Caco-2 (cell line): ENCODE measurements around the gene ATG101. TPM values are rescaled to one million over a fixed set of nuclear protein-coding genes. Genes with fewer than 3 reads are reported as not detected.

Experiments
- BruUV-seq: library from RNA; stranded (reverse); fragments of 400-500 nt; replicated peaks from 2 replicates; lab custom pipeline; 2021; lab: Mats Ljungman, UMichigan
- CTCF ChIA-PET: fragments of 300-600 bp; sonication (Branson Sonifier 250); formaldehyde crosslinking; loops from one replicate; lab custom pipeline; 2022; ENCODE audit warnings: antibody characterized with exemption; lab: Charles Lee
- POLR2A ChIA-PET: fragments of 300-600 bp; sonication (Branson Sonifier 250); formaldehyde crosslinking; loops from one replicate; lab custom pipeline; 2022; ENCODE audit warnings: antibody characterized with exemption; lab: Charles Lee
- DNase-seq, 2 experiments: peaks; one replicate each; pipeline versions ENCODE4 v3.0.0 to v3.0.0-alpha.2; 2020 to 2022
- H3K27me3 ChIP-seq: replicated peaks from 2 replicates; pipeline ENCODE4 v1.6.0; 2011; ENCODE audit warnings: low read length; ENCODE audit not compliant: control insufficient read depth, insufficient read depth
- H3K36me3 ChIP-seq: 2 replicates; pipeline ENCODE4 v1.5.1; 2011; ENCODE audit warnings: low read length; ENCODE audit not compliant: control insufficient read depth, insufficient read depth
- H3K4me1 ChIP-seq: fragments of 250-450 bp; sonication (Bioruptor Pico); 2 replicates; pipeline ENCODE4 v1.5.1; 2020; ENCODE audit warnings: mild to moderate bottlenecking
- H3K4me3 ChIP-seq: 2 replicates; pipeline ENCODE4 v1.5.1; 2011; ENCODE audit warnings: low read depth, mild to moderate bottlenecking, control low read depth, low read length
- H3K9me3 ChIP-seq: fragments of 250-450 bp; sonication (Bioruptor Pico); 2 replicates; pipeline ENCODE4 v1.5.1; 2020; ENCODE audit warnings: mild to moderate bottlenecking, moderate library complexity
- H3K27ac Mint-ChIP-seq: one replicate; pipeline ENCODE4 v1.8.0; 2022; ENCODE audit warnings: mixed read lengths; ENCODE audit not compliant: unreplicated experiment
- H3K27me3 Mint-ChIP-seq: one replicate; pipeline ENCODE4 v1.8.0; 2022; ENCODE audit warnings: mixed read lengths; ENCODE audit not compliant: insufficient read depth, unreplicated experiment
- H3K36me3 Mint-ChIP-seq: one replicate; pipeline ENCODE4 v1.8.0; 2022; ENCODE audit warnings: mild to moderate bottlenecking, mixed read lengths; ENCODE audit not compliant: insufficient read depth, unreplicated experiment
- H3K4me1 Mint-ChIP-seq: one replicate; pipeline ENCODE4 v1.8.0; 2022; ENCODE audit warnings: low read depth, mixed read lengths; ENCODE audit not compliant: unreplicated experiment
- H3K4me3 Mint-ChIP-seq: one replicate; pipeline ENCODE4 v1.8.0; 2022; ENCODE audit warnings: mild to moderate bottlenecking, moderate library complexity, mixed read lengths; ENCODE audit not compliant: unreplicated experiment
- H3K9me3 Mint-ChIP-seq: one replicate; pipeline ENCODE4 v1.8.0; 2022; ENCODE audit warnings: mixed read lengths; ENCODE audit not compliant: unreplicated experiment
- CTCF ChIP-seq, 2 experiments: fragments of 200-600 bp in 1 of 2; IDR thresholded peaks; 1 replicate in 1 of 2; 2 replicates in 1 of 2; pipeline versions ENCODE4 v1.5.1 to v1.8.0; 2011 to 2022; ENCODE audit warnings: antibody characterized with exemption in 1 of 2, control low read depth in 1 of 2, inconsistent platforms in 1 of 2, low read depth in 1 of 2, low read length in 1 of 2, mild to moderate bottlenecking in 1 of 2, moderate library complexity in 1 of 2; ENCODE audit not compliant: insufficient read depth in 1 of 2, severe bottlenecking in 1 of 2, unreplicated experiment in 1 of 2
- intact Hi-C: fragments of 100-400 bp; cut with micrococcal nuclease; formaldehyde crosslinking; loops from one replicate; pipeline ENCODE4 v1.10.0; 2022; ENCODE audit not compliant: unreplicated experiment
- total RNA-seq: library from RNA; stranded (reverse); gene quantifications from 2 replicates; pipeline ENCODE4 v1.2.3, GENCODE V29; 2022

The ATG101 gene
- total RNA-seq, 1 experiment from 2014 or later = 78.0 TPM

DNA sequence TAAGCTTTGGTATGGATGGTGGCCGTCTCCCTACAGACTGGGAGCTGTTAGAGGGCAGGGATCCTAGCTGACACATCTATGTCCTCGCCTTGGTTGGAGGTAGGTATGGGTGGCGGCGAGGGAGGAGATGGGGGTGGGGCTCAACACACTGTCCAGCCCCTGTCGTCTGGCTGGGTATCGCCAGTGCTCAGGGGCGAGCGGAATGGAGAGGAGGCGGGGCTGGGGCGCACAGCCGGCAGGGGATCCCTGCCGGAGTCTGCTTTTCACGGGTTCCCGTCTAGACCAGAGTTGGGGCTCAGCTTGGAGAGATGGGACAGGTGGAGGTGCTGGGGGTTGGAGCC is 47.0 kb upstream of the ATG101 start:
- H3K9me3 Mint-ChIP-seq = no peaks in the 10 kb centered on the region
- Histone ChIP-seq H3K27me3 (no peaks in the 10 kb centered on the region), H3K4me1 (peaks cover 12% of the 10 kb centered on the region; the same call in 1 of the 2 replicates), H3K4me3 (peak overlapping the region; percentile 75), H3K36me3 (no peaks in the 10 kb centered on the region), H3K9me3 (no peaks in the 10 kb centered on the region)
- no TSS peak for BruUV-seq
- H3K27me3 Mint-ChIP-seq = no peaks in the 10 kb centered on the region
- H3K4me3 Mint-ChIP-seq = peak overlapping the region; percentile 90
- H3K36me3 Mint-ChIP-seq = peaks cover 19% of the 10 kb centered on the region
- peak; percentile 57 to 66 for DNase-seq
- intact Hi-C loops = loop anchor here (1.0 kb wide), 1 partner anchor 30 kb away; no protein-coding TSS in a partner anchor
- ChIA-PET CTCF (interaction anchor here (0.6 to 6.0 kb wide), 21 partner anchors 9 to 844 kb away, joined by 3 to 102 read pairs (median 7); partner anchors contain the start of gene ATG101), POLR2A (interaction anchor here (0.6 to 1.3 kb wide), 2 partner anchors 10 to 28 kb away, joined by 3 to 7 read pairs; partner anchors contain the start of gene NR4A1)
- no peak for TF ChIP-seq CTCF (IDR thresholded peaks at IDR 0.05; ENCODE audit: insufficient read depth in 1 of 2, low read depth in 1 of 2, low read length in 1 of 2, severe bottlenecking in 1 of 2, unreplicated experiment in 1 of 2)
- H3K27ac Mint-ChIP-seq = no peak overlapping the region
- peaks cover 34% of the 10 kb centered on the region for H3K4me1 Mint-ChIP-seq

DNA sequence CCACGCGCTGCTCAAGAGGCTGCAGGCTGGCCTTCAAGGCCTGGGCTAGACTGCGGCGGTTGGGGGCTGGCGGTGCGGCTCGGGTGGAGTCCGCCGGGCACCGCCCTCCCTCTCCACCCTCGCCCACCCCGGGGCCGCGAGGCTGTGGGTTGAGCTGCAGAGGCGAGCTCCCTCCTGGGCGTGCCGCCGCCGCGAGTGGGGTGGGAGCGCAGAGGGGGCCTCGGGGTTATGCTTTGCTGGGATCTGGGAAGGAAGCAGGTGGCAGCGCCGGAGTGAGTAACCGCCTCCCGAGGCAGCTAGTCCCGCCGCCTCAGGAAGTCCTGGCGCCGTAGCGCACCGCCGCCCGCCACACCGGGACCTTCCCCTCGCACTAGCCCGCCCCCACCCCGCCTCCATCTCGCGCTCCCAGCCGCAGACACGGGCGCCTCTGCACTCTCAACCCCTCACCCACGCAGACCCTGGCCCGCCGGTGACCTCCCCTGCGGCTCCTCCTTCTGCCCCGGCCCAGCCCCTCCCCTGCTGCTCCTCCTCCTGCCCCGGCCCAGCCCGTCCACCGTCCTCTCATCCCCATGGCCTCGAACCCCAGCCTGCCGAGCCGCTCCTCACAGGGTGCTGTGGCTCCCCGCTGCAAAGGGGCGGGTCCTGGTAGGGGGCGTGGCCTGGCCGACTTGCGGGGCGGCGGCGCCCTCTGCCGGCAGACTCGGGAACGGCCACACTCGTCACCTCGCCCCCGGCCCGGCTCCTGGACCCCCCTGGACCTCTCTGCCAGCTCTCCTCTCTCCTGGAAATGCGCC is 46.4 kb upstream of the ATG101 start:
- no peak overlapping the region for H3K27ac Mint-ChIP-seq
- no peaks in the 10 kb centered on the region for H3K27me3 Mint-ChIP-seq
- TF ChIP-seq CTCF (IDR thresholded peaks at IDR 0.05; ENCODE audit: insufficient read depth in 1 of 2, low read depth in 1 of 2, low read length in 1 of 2, severe bottlenecking in 1 of 2, unreplicated experiment in 1 of 2) = peak; percentile 96
- Histone ChIP-seq H3K4me3 (peak overlapping the region; percentile 75), H3K4me1 (peaks cover 12% of the 10 kb centered on the region; the same call in 1 of the 2 replicates), H3K27me3 (no peaks in the 10 kb centered on the region), H3K36me3 (no peaks in the 10 kb centered on the region), H3K9me3 (no peaks in the 10 kb centered on the region)
- H3K4me1 Mint-ChIP-seq = peaks cover 33% of the 10 kb centered on the region
- H3K36me3 Mint-ChIP-seq = peaks cover 19% of the 10 kb centered on the region
- BruUV-seq = no TSS peak
- H3K4me3 Mint-ChIP-seq = peak overlapping the region; percentile 90
- POLR2A ChIA-PET = interaction anchor here (0.6 to 1.3 kb wide), 5 partner anchors 10 to 27 kb away, joined by 3 to 8 read pairs (median 7); partner anchors contain the start of gene NR4A1
- no peaks in the 10 kb centered on the region for H3K9me3 Mint-ChIP-seq
- DNase-seq = peak; percentile 89 to 95
- CTCF ChIA-PET = interaction anchor here (0.5 to 6.0 kb wide), 26 partner anchors 9 to 843 kb away, joined by 3 to 102 read pairs (median 6); partner anchors contain the start of gene ATG101
- intact Hi-C loops = loop anchor here (1.0 kb wide), 1 partner anchor 30 kb away; no protein-coding TSS in a partner anchor

- H3K9me3 ChIP-seq = no peaks in the 10 kb centered on the region
These were observed 45.6 kb upstream of the ATG101 start for GRCh38 chr12:52023976-52024688.

More at GRCh38 chr12:52023976-52024688, 45.6 kb upstream of the ATG101 start:
- ChIA-PET CTCF (interaction anchor here (0.5 to 6.0 kb wide), 28 partner anchors 8 to 692 kb away, joined by 3 to 102 read pairs (median 9); partner anchors contain the start of gene ATG101), POLR2A (interaction anchor here (0.6 to 1.3 kb wide), 2 partner anchors 9 to 12 kb away, joined by 7 to 8 read pairs; no protein-coding TSS in a partner anchor)
- peak overlapping the region; percentile 90 for H3K4me3 Mint-ChIP-seq
- peaks cover 19% of the 10 kb centered on the region for H3K36me3 Mint-ChIP-seq
- no TSS peak for BruUV-seq
- peaks cover 25% of the 10 kb centered on the region for H3K4me1 Mint-ChIP-seq
- no peaks in the 10 kb centered on the region for H3K27me3 Mint-ChIP-seq
- no peak for TF ChIP-seq CTCF (IDR thresholded peaks at IDR 0.05; ENCODE audit: insufficient read depth in 1 of 2, low read depth in 1 of 2, low read length in 1 of 2, severe bottlenecking in 1 of 2, unreplicated experiment in 1 of 2)
- 0 out of 2 replicates have a peak, but pooled peaks cover 12% of the 10 kb centered on the region for H3K4me1 ChIP-seq
- DNase-seq = no peak
- intact Hi-C loops = loop anchor here (1.0 kb wide), 1 partner anchor 31 kb away; no protein-coding TSS in a partner anchor
- H3K9me3 Mint-ChIP-seq = no peaks in the 10 kb centered on the region
- no peak overlapping the region for H3K27ac Mint-ChIP-seq
- H3K4me3 ChIP-seq = peak overlapping the region; percentile 75
- H3K27me3 ChIP-seq = no peaks in the 10 kb centered on the region
- no peaks in the 10 kb centered on the region for H3K36me3 ChIP-seq
